Activated CD4-positive, alpha-beta memory T cell treated with anti-CD3 and anti-CD28 coated beads for 36 hours (primary cell): ENCODE data around the gene GHRH. TPM values are rescaled to one million over a fixed set of nuclear protein-coding genes. Genes with fewer than 3 reads are reported as not detected.

Experiments used
- CTCF ChIA-PET: fragments of 350-600 bp; sonication (Branson Sonifier 250); formaldehyde crosslinking; loops from one replicate; lab custom pipeline; 2021; ENCODE audit warnings: antibody characterized with exemption, inconsistent platforms; lab: Charles Lee
- POLR2A ChIA-PET: fragments of 350-600 bp; sonication (Branson Sonifier 250); formaldehyde crosslinking; loops from one replicate; lab custom pipeline; 2021; ENCODE audit warnings: antibody characterized with exemption; lab: Charles Lee
- DNase-seq: peaks from one replicate; pipeline ENCODE4 v3.0.0-alpha.2; 2020
- H3K27ac Mint-ChIP-seq: one replicate; pipeline ENCODE4 v1.8.0; 2021; ENCODE audit warnings: mixed read lengths
- H3K27me3 Mint-ChIP-seq: one replicate; pipeline ENCODE4 v1.8.0; 2021; ENCODE audit warnings: mixed read lengths
- H3K36me3 Mint-ChIP-seq: one replicate; pipeline ENCODE4 v1.8.0; 2021; ENCODE audit warnings: mixed read lengths
- H3K4me1 Mint-ChIP-seq: one replicate; pipeline ENCODE4 v1.8.0; 2021; ENCODE audit warnings: low read depth, mixed read lengths
- H3K4me3 Mint-ChIP-seq: one replicate; pipeline ENCODE4 v1.8.0; 2021; ENCODE audit warnings: mild to moderate bottlenecking, mixed read lengths
- H3K9me3 Mint-ChIP-seq: one replicate; pipeline ENCODE4 v1.8.0; 2021; ENCODE audit warnings: mixed read lengths
- intact Hi-C: fragments of 100-400 bp; cut with micrococcal nuclease; formaldehyde crosslinking; loops from one replicate; pipeline ENCODE4 v1.15.1; 2023
- total RNA-seq, 2 experiments: library from RNA; stranded (reverse); gene quantifications; one replicate each; pipeline ENCODE4 v1.2.3, GENCODE V29; 2021

GHRH gene
- total RNA-seq, 2 experiments from 2014 or later = not detected

GRCh38 chr20:37285664-37286374 lies 24.2 kb upstream of the GHRH start:
- intact Hi-C loops = loop anchor here (5.0 kb wide), 1 partner anchor 241 kb away; the partner anchor contains the start of gene BLCAP
- H3K4me1 Mint-ChIP-seq = peaks cover 8% of the 10 kb centered on the region
- DNase-seq = no peak
- no peak overlapping the region for H3K4me3 Mint-ChIP-seq
- no peaks in the 10 kb centered on the region for H3K36me3 Mint-ChIP-seq
- POLR2A ChIA-PET = no interaction called here
- H3K9me3 Mint-ChIP-seq = no peaks in the 10 kb centered on the region
- H3K27ac Mint-ChIP-seq = no peak overlapping the region
- H3K27me3 Mint-ChIP-seq = peaks cover 2% of the 10 kb centered on the region
- CTCF ChIA-PET = interaction anchor here (0.6 to 1.1 kb wide), 2 partner anchors 98 to 251 kb away, joined by 3 to 5 read pairs; no protein-coding TSS in a partner anchor

- POLR2A ChIA-PET = no interaction called here
- DNase-seq = no peak
- peaks cover 2% of the 10 kb centered on the region for H3K27me3 Mint-ChIP-seq
- CTCF ChIA-PET = no interaction called here
- no peaks in the 10 kb centered on the region for H3K9me3 Mint-ChIP-seq
- no peak overlapping the region for H3K4me3 Mint-ChIP-seq
- peaks cover 5% of the 10 kb centered on the region for H3K4me1 Mint-ChIP-seq
- no peaks in the 10 kb centered on the region for H3K36me3 Mint-ChIP-seq
- no peak overlapping the region for H3K27ac Mint-ChIP-seq
- intact Hi-C loops = loop anchor here (5.0 kb wide), 1 partner anchor 243 kb away; the partner anchor contains the start of gene BLCAP
These were observed 23.1 kb upstream of the GHRH start for GRCh38 chr20:37284691-37285161.

- POLR2A ChIA-PET = no interaction called here
- no peak for DNase-seq
- Mint-ChIP-seq H3K4me1 (peaks cover 3% of the 10 kb centered on the region), H3K27me3 (peaks cover 2% of the 10 kb centered on the region), H3K4me3 (no peak overlapping the region), H3K36me3 (no peaks in the 10 kb centered on the region), H3K9me3 (no peaks in the 10 kb centered on the region), H3K27ac (no peak overlapping the region)
- intact Hi-C loops = no loop called here
- CTCF ChIA-PET = no interaction called here
These were observed 22.0 kb upstream of the GHRH start for GRCh38 chr20:37283530-37284195.

- H3K9me3 Mint-ChIP-seq = no peaks in the 10 kb centered on the region
- no peak overlapping the region for H3K27ac Mint-ChIP-seq
- H3K4me1 Mint-ChIP-seq = no peaks in the 10 kb centered on the region
- CTCF ChIA-PET = no interaction called here
- intact Hi-C loops = no loop called here
- POLR2A ChIA-PET = no interaction called here
- H3K27me3 Mint-ChIP-seq = peaks cover 2% of the 10 kb centered on the region
- DNase-seq = no peak
- H3K4me3 Mint-ChIP-seq = no peak overlapping the region
- no peaks in the 10 kb centered on the region for H3K36me3 Mint-ChIP-seq
These were observed 20.9 kb upstream of the GHRH start for GRCh38 chr20:37282556-37282955.

- Mint-ChIP-seq H3K9me3 (no peaks in the 10 kb centered on the region), H3K4me1 (peaks cover 4% of the 10 kb centered on the region), H3K36me3 (no peaks in the 10 kb centered on the region), H3K4me3 (no peak overlapping the region), H3K27me3 (peaks cover 2% of the 10 kb centered on the region), H3K27ac (no peak overlapping the region)
- POLR2A ChIA-PET = no interaction called here
- DNase-seq = no peak
- intact Hi-C loops = no loop called here
- CTCF ChIA-PET = interaction anchor here (2.0 kb wide), 1 partner anchor 15 kb away, joined by 4 read pairs; no protein-coding TSS in a partner anchor
These were observed 18.8 kb upstream of the GHRH start for GRCh38 chr20:37280403-37280802.

- Mint-ChIP-seq H3K27me3 (peaks cover 2% of the 10 kb centered on the region), H3K36me3 (no peaks in the 10 kb centered on the region), H3K9me3 (no peaks in the 10 kb centered on the region), H3K27ac (no peak overlapping the region), H3K4me1 (peaks cover 4% of the 10 kb centered on the region), H3K4me3 (no peak overlapping the region)
- POLR2A ChIA-PET = no interaction called here
- CTCF ChIA-PET = interaction anchor here (1.5 to 2.0 kb wide), 2 partner anchors 9 to 15 kb away, joined by 4 read pairs; no protein-coding TSS in a partner anchor
- no peak for DNase-seq
- intact Hi-C loops = no loop called here
These were observed 18.2 kb upstream of the GHRH start for GRCh38 chr20:37279820-37280219.

- POLR2A ChIA-PET = no interaction called here
- intact Hi-C loops = no loop called here
- H3K27ac Mint-ChIP-seq = no peak overlapping the region
- CTCF ChIA-PET = interaction anchor here (1.5 to 2.0 kb wide), 2 partner anchors 8 to 14 kb away, joined by 4 read pairs; no protein-coding TSS in a partner anchor
- no peak overlapping the region for H3K4me3 Mint-ChIP-seq
- H3K36me3 Mint-ChIP-seq = no peaks in the 10 kb centered on the region
- no peaks in the 10 kb centered on the region for H3K9me3 Mint-ChIP-seq
- H3K27me3 Mint-ChIP-seq = no peaks in the 10 kb centered on the region
- H3K4me1 Mint-ChIP-seq = peaks cover 4% of the 10 kb centered on the region
- DNase-seq = no peak
These were observed 17.5 kb upstream of the GHRH start for GRCh38 chr20:37278966-37279590.

GRCh38 chr20:37277253-37277593 lies 15.6 kb upstream of the GHRH start:
- ChIA-PET CTCF (interaction anchor here (1.2 to 3.0 kb wide), 4 partner anchors 13 to 257 kb away, joined by 4 to 21 read pairs (median 6); no protein-coding TSS in a partner anchor), POLR2A (no interaction called here)
- H3K4me3 Mint-ChIP-seq = no peak overlapping the region
- H3K9me3 Mint-ChIP-seq = no peaks in the 10 kb centered on the region
- H3K27me3 Mint-ChIP-seq = no peaks in the 10 kb centered on the region
- no peak overlapping the region for H3K27ac Mint-ChIP-seq
- peaks cover 4% of the 10 kb centered on the region for H3K4me1 Mint-ChIP-seq
- no peaks in the 10 kb centered on the region for H3K36me3 Mint-ChIP-seq
- no peak for DNase-seq
- intact Hi-C loops = loop anchor here (2.0 kb wide), 1 partner anchor 108 kb away; no protein-coding TSS in a partner anchor

- POLR2A ChIA-PET = interaction anchor here (0.6 kb wide), 2 partner anchors 14 to 331 kb away, joined by 3 to 4 read pairs; no protein-coding TSS in a partner anchor
- H3K9me3 Mint-ChIP-seq = no peaks in the 10 kb centered on the region
- no peaks in the 10 kb centered on the region for H3K27me3 Mint-ChIP-seq
- CTCF ChIA-PET = interaction anchor here (0.7 to 3.0 kb wide), 10 partner anchors 10 to 1228 kb away, joined by 3 to 21 read pairs (median 4); partner anchors contain the start of gene BLCAP
- no peaks in the 10 kb centered on the region for H3K36me3 Mint-ChIP-seq
- H3K4me1 Mint-ChIP-seq = peaks cover 4% of the 10 kb centered on the region
- DNase-seq = peak; percentile 39
- intact Hi-C loops = loop anchor here (2.0 kb wide), 1 partner anchor 108 kb away; no protein-coding TSS in a partner anchor
- H3K4me3 Mint-ChIP-seq = no peak overlapping the region
- H3K27ac Mint-ChIP-seq = no peak overlapping the region
These were observed 15.1 kb upstream of the GHRH start for GRCh38 chr20:37276494-37277252.

- no peak for DNase-seq
- H3K27me3 Mint-ChIP-seq = no peaks in the 10 kb centered on the region
- ChIA-PET CTCF (interaction anchor here (3.0 kb wide), 1 partner anchor 110 kb away, joined by 21 read pairs; no protein-coding TSS in a partner anchor), POLR2A (no interaction called here)
- H3K9me3 Mint-ChIP-seq = no peaks in the 10 kb centered on the region
- no peak overlapping the region for H3K27ac Mint-ChIP-seq
- H3K4me1 Mint-ChIP-seq = peaks cover 4% of the 10 kb centered on the region
- H3K36me3 Mint-ChIP-seq = no peaks in the 10 kb centered on the region
- no peak overlapping the region for H3K4me3 Mint-ChIP-seq
- intact Hi-C loops = no loop called here
These were observed 13.4 kb upstream of the GHRH start for GRCh38 chr20:37274851-37275524.

GRCh38 chr20:37273988-37274387 lies 12.4 kb upstream of the GHRH start:
- no peaks in the 10 kb centered on the region for H3K9me3 Mint-ChIP-seq
- ChIA-PET POLR2A (no interaction called here), CTCF (interaction anchor here (1.3 to 2.0 kb wide), 2 partner anchors 111 to 260 kb away, joined by 5 read pairs; no protein-coding TSS in a partner anchor)
- peaks cover 4% of the 10 kb centered on the region for H3K4me1 Mint-ChIP-seq
- no peaks in the 10 kb centered on the region for H3K27me3 Mint-ChIP-seq
- intact Hi-C loops = no loop called here
- no peak overlapping the region for H3K27ac Mint-ChIP-seq
- no peak overlapping the region for H3K4me3 Mint-ChIP-seq
- DNase-seq = no peak
- H3K36me3 Mint-ChIP-seq = no peaks in the 10 kb centered on the region
